GM13976 (cell line): ENCODE measurements around the gene MYO1H.
"Not testable (repeated sequence)": the region's sequence is repeated elsewhere in the genome, so short reads cannot be mapped to it uniquely, and the experiment has no call there.

Experiments
- DNase-seq: peaks from one replicate; pipeline ENCODE4 v3.0.0; 2012; ENCODE audit warnings: low spot score
- in situ Hi-C: fragments of 300-500 bp; cut with MboI; formaldehyde crosslinking; loops from one replicate; pipeline ENCODE4 v1.12.0; 2022; ENCODE audit warnings: low sequenced_read_pairs, mixed read lengths, inconsistent platforms; ENCODE audit not compliant: unreplicated experiment
- TF ChIP-seq, protein P1 (sequence below): IDR thresholded peaks from 2 replicates; pipeline ENCODE4 v1.5.1; 2012; ENCODE audit warnings: borderline replicate concordance, mild to moderate bottlenecking; ENCODE audit not compliant: insufficient read depth; ENCODE audit errors: extremely low read depth, missing control alignments, control extremely low read depth

MYO1H gene

GRCh38 chr12:109466305-109466704, 118.6 kb downstream of the MYO1H start:
- TF ChIP-seq, protein P1, sequence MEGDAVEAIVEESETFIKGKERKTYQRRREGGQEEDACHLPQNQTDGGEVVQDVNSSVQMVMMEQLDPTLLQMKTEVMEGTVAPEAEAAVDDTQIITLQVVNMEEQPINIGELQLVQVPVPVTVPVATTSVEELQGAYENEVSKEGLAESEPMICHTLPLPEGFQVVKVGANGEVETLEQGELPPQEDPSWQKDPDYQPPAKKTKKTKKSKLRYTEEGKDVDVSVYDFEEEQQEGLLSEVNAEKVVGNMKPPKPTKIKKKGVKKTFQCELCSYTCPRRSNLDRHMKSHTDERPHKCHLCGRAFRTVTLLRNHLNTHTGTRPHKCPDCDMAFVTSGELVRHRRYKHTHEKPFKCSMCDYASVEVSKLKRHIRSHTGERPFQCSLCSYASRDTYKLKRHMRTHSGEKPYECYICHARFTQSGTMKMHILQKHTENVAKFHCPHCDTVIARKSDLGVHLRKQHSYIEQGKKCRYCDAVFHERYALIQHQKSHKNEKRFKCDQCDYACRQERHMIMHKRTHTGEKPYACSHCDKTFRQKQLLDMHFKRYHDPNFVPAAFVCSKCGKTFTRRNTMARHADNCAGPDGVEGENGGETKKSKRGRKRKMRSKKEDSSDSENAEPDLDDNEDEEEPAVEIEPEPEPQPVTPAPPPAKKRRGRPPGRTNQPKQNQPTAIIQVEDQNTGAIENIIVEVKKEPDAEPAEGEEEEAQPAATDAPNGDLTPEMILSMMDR = no peak
- DNase-seq = no peak
- in situ Hi-C loops = no loop called here

DNA sequence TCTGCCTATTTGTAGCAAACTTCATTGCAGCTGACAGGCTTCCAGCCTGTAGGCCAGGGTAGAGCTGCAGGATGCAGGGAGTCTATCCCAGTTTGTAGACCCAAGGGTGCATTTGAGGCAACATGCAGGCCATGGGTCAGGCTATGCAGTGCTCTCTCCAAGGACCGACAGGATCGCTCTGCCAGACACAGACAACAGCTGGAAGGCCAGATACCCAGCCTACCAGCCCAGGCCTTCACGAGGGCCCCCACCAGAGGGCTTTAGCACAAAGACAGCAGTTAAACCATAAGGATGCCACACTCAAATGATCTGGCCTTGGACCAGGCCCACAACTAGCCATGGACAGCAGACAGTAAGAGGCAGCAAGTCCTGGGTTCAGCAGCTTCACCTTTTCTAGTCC, 119.1 kb downstream of the MYO1H start:
- in situ Hi-C loops = no loop called here
- no peak for DNase-seq
- TF ChIP-seq, protein P1 = no peak

GRCh38 chr12:109467978-109468676, 120.4 kb downstream of the MYO1H start:
- DNase-seq = no peak
- in situ Hi-C loops = no loop called here
- TF ChIP-seq, protein P1 = no peak

- DNase-seq = no peak
- TF ChIP-seq, protein P1 = no peak
- in situ Hi-C loops = no loop called here
These were observed 121.8 kb downstream of the MYO1H start for GRCh38 chr12:109469517-109469916.

GRCh38 chr12:109473006-109473405, 125.3 kb downstream of the MYO1H start:
- DNase-seq = no peak
- in situ Hi-C loops = no loop called here
- TF ChIP-seq, protein P1 = no peak

DNA sequence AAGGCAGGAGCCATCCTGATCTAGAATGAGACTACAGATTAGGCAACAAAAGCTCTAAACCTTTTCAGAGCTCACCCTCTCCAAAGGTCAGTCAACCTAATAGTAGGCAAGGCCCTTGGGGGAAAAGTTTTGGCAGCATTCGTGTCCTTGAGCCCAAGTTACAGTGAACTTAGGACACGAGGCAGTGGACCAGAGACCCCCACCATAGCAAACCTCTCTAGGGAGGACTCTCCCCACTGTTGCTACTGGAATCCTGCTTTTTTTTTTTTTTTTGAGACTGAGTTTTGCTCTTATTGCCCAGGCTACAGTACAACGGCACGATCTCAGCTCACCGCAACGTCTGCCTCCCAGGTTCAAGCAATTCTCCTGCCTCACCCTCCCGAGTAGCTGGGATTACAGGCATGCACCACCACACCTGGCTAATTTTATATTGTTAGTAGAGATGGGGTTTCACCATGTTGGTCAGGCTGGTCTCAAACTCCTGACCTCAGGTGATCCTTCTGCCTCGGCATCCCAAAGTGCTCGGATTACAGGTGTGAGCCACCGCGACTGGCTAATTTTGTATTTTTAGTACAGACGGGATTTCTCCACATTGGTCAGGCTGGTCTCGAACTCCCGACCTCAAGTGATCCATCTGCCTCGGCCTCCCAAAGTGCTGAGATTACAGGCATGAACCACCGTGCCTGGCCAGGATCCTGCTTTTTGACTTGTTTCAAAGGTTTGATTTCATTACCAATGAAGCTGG, 126.0 kb downstream of the MYO1H start:
- in situ Hi-C loops, DNase-seq: not testable (repeated sequence)

- in situ Hi-C loops = no loop called here
- DNase-seq = no peak
These were observed 127.4 kb downstream of the MYO1H start for GRCh38 chr12:109475121-109475520.

More at GRCh38 chr12:109475121-109475520, 127.4 kb downstream of the MYO1H start:
- TF ChIP-seq, protein P1 = no peak
